Ishikawa (cell line): Measurements from ENCODE around the gene IMPG2.

Source experiments
- CEBPB ChIP-seq: IDR thresholded peaks from 2 replicates; pipeline ENCODE4 v1.6.1; 2012
- CREB1 ChIP-seq: IDR thresholded peaks from 2 replicates; pipeline ENCODE4 v1.6.1; 2012; ENCODE audit warnings: low read depth
- EGR1 ChIP-seq: IDR thresholded peaks from 2 replicates; pipeline ENCODE4 v1.6.1; 2012
- EP300 ChIP-seq: IDR thresholded peaks from 2 replicates; pipeline ENCODE4 v1.6.1; 2012; ENCODE audit warnings: borderline replicate concordance
- FOXM1 ChIP-seq: IDR thresholded peaks from 2 replicates; pipeline ENCODE4 v1.6.1; 2012; ENCODE audit warnings: low read depth, borderline replicate concordance
- MAX ChIP-seq: IDR thresholded peaks from 2 replicates; pipeline ENCODE4 v1.6.1; 2012
- NFIC ChIP-seq: IDR thresholded peaks from 2 replicates; pipeline ENCODE4 v1.6.1; 2012
- RAD21 ChIP-seq: IDR thresholded peaks from 2 replicates; pipeline ENCODE4 v1.6.1; 2012; ENCODE audit warnings: low read depth
- REST ChIP-seq: IDR thresholded peaks from 2 replicates; pipeline ENCODE4 v1.6.1; 2012; ENCODE audit warnings: low read depth, mild to moderate bottlenecking
- TAF1 ChIP-seq: IDR thresholded peaks from 2 replicates; pipeline ENCODE4 v1.6.1; 2012; ENCODE audit warnings: low read depth, mild to moderate bottlenecking
- TCF12 ChIP-seq: IDR thresholded peaks from 2 replicates; pipeline ENCODE4 v1.6.1; 2012; ENCODE audit warnings: low read depth
- TEAD4 ChIP-seq: IDR thresholded peaks from 2 replicates; pipeline ENCODE4 v1.6.1; 2012
- USF1 ChIP-seq: IDR thresholded peaks from 2 replicates; pipeline ENCODE4 v1.6.1; 2012
- YY1 ChIP-seq: IDR thresholded peaks from 2 replicates; pipeline ENCODE4 v1.6.1; 2012; ENCODE audit warnings: low read depth
- ZBTB7A ChIP-seq: IDR thresholded peaks from 2 replicates; pipeline ENCODE4 v1.6.1; 2012; ENCODE audit warnings: low read depth

IMPG2 gene

GRCh38 chr3:101185341-101185740 lies 135.0 kb downstream of the IMPG2 start:
- no peak for TF ChIP-seq TCF12
- no peak for TF ChIP-seq TAF1
- no peak for TF ChIP-seq FOXM1
- no peak for TF ChIP-seq ZBTB7A
- TF ChIP-seq NFIC: no peak
- no peak for TF ChIP-seq YY1
- no peak for TF ChIP-seq RAD21
- TF ChIP-seq TEAD4: no peak
- TF ChIP-seq USF1: no peak
- no peak for TF ChIP-seq CREB1
- no peak for TF ChIP-seq CEBPB
- TF ChIP-seq EGR1: no peak
- TF ChIP-seq EP300: no peak
- no peak for TF ChIP-seq MAX
- TF ChIP-seq REST: no peak

GRCh38 chr3:101184111-101184510 lies 136.3 kb downstream of the IMPG2 start:
- TF ChIP-seq EGR1 (no peak), USF1 (no peak), MAX (no peak), CREB1 (no peak), CEBPB (no peak), NFIC (no peak), ZBTB7A (no peak), TAF1 (no peak), EP300 (no peak), YY1 (no peak)

- no peak for TF ChIP-seq ZBTB7A
These were observed 137.2 kb downstream of the IMPG2 start for GRCh38 chr3:101183151-101183550.

- TF ChIP-seq EGR1 (no peak), ZBTB7A (no peak), REST (no peak), FOXM1 (no peak), RAD21 (no peak), YY1 (no peak), CEBPB (no peak), EP300 (no peak), TCF12 (no peak), TEAD4 (no peak), CREB1 (no peak), MAX (no peak), TAF1 (no peak), NFIC (no peak), USF1 (no peak)
These were observed 137.6 kb downstream of the IMPG2 start for GRCh38 chr3:101182734-101183133.

GRCh38 chr3:101181801-101182200 lies 138.6 kb downstream of the IMPG2 start:
- no peak for TF ChIP-seq EGR1
- TF ChIP-seq TCF12: no peak
- TF ChIP-seq USF1: no peak
- TF ChIP-seq TAF1: no peak
- TF ChIP-seq CEBPB: no peak
- TF ChIP-seq YY1: no peak
- TF ChIP-seq FOXM1: no peak
- TF ChIP-seq RAD21: no peak
- no peak for TF ChIP-seq NFIC
- no peak for TF ChIP-seq ZBTB7A
- TF ChIP-seq CREB1: no peak
- no peak for TF ChIP-seq TEAD4
- no peak for TF ChIP-seq REST
- TF ChIP-seq MAX: no peak
- no peak for TF ChIP-seq EP300
